H9 (cell line): ENCODE measurements around the gene MAN1A1. TPM values are rescaled to one million over a fixed set of nuclear protein-coding genes. Genes with fewer than 3 reads are reported as not detected.
"Not testable (repeated sequence)": the region's sequence is repeated elsewhere in the genome, so short reads cannot be mapped to it uniquely, and the experiment has no call there.

Experiments
- DNase-seq: peaks from one replicate; pipeline ENCODE4 v3.0.0-alpha.2; 2017
- H2AFZ ChIP-seq: one replicate; pipeline ENCODE4 v1.6.1; 2013; ENCODE audit warnings: mild to moderate bottlenecking, low read length, control low read depth, moderate library complexity
- H2AK5ac ChIP-seq: 2 replicates; pipeline ENCODE4 v1.6.1; 2013; ENCODE audit warnings: low read length, control low read depth, mixed read lengths; ENCODE audit not compliant: insufficient read length
- H2BK120ac ChIP-seq: one replicate; pipeline ENCODE4 v1.6.1; 2013; ENCODE audit warnings: low read depth, mild to moderate bottlenecking, low read length, control low read depth, inconsistent platforms; ENCODE audit not compliant: poor library complexity, severe bottlenecking
- H2BK12ac ChIP-seq: 2 replicates; pipeline ENCODE4 v1.6.1; 2013; ENCODE audit warnings: low read length, control low read depth, mixed read lengths, low read depth; ENCODE audit not compliant: insufficient read length
- H2BK15ac ChIP-seq: 2 replicates; pipeline ENCODE4 v1.6.1; 2013; ENCODE audit warnings: low read depth, low read length, control low read depth
- H2BK20ac ChIP-seq: one replicate; pipeline ENCODE4 v1.6.1; 2013; ENCODE audit warnings: low read depth, mild to moderate bottlenecking, low read length, control low read depth, inconsistent platforms; ENCODE audit not compliant: poor library complexity, severe bottlenecking
- H2BK5ac ChIP-seq: 2 replicates; pipeline ENCODE4 v1.6.1; 2013; ENCODE audit warnings: low read length, control low read depth, mixed read lengths; ENCODE audit not compliant: insufficient read length
- H3K14ac ChIP-seq: 2 replicates; pipeline ENCODE4 v1.6.1; 2013; ENCODE audit warnings: low read length, control low read depth; ENCODE audit not compliant: insufficient read depth
- H3K18ac ChIP-seq: 2 replicates; pipeline ENCODE4 v1.6.1; 2013; ENCODE audit warnings: low read depth, mild to moderate bottlenecking, mixed read lengths, low read length, control low read depth; ENCODE audit not compliant: insufficient read length
- H3K23ac ChIP-seq: 2 replicates; pipeline ENCODE4 v1.6.1; 2013; ENCODE audit warnings: low read length, control low read depth, mixed read lengths, low read depth; ENCODE audit not compliant: insufficient read length
- H3K23me2 ChIP-seq: 2 replicates; pipeline ENCODE4 v1.6.1; 2013; ENCODE audit warnings: low read depth, mild to moderate bottlenecking, mixed read lengths, low read length, control low read depth; ENCODE audit not compliant: insufficient read length, poor library complexity, severe bottlenecking
- H3K27ac ChIP-seq: 2 replicates; pipeline ENCODE4 v1.5.1; 2013; ENCODE audit warnings: low read length, control low read depth, mixed read lengths, low read depth; ENCODE audit not compliant: insufficient read length
- H3K27me3 ChIP-seq: 2 replicates; pipeline ENCODE4 v1.6.1; 2013; ENCODE audit warnings: low read length, control low read depth, inconsistent platforms; ENCODE audit not compliant: insufficient read depth
- H3K4ac ChIP-seq: 2 replicates; pipeline ENCODE4 v1.6.1; 2013; ENCODE audit warnings: low read depth, mild to moderate bottlenecking, control low read depth, inconsistent platforms, low read length, moderate library complexity
- H3K4me1 ChIP-seq: 2 replicates; pipeline ENCODE4 v1.6.1; 2013; ENCODE audit warnings: low read length, control low read depth, inconsistent platforms; ENCODE audit not compliant: insufficient read depth
- H3K4me2 ChIP-seq: 2 replicates; pipeline ENCODE4 v1.6.1; 2013; ENCODE audit warnings: low read length, control low read depth, mixed read lengths; ENCODE audit not compliant: insufficient read length, insufficient read depth
- H3K56ac ChIP-seq: 2 replicates; pipeline ENCODE4 v1.6.1; 2013; ENCODE audit warnings: low read depth, mild to moderate bottlenecking, mixed read lengths, low read length, control low read depth; ENCODE audit not compliant: insufficient read length
- H3K79me1 ChIP-seq: 2 replicates; pipeline ENCODE4 v1.6.1; 2013; ENCODE audit warnings: low read depth, mild to moderate bottlenecking, moderate library complexity, low read length, control low read depth, inconsistent platforms; ENCODE audit not compliant: insufficient read depth, poor library complexity, severe bottlenecking
- H3K79me2 ChIP-seq: 2 replicates; pipeline ENCODE4 v1.6.1; 2013; ENCODE audit warnings: low read length, control low read depth, inconsistent platforms; ENCODE audit not compliant: insufficient read depth
- H3K9ac ChIP-seq: 2 replicates; pipeline ENCODE4 v1.6.1; 2013; ENCODE audit warnings: low read length, control low read depth, mixed read lengths; ENCODE audit not compliant: insufficient read length; ENCODE audit errors: extremely low read depth
- H3K9me3 ChIP-seq: one replicate; pipeline ENCODE4 v1.6.1; 2013; ENCODE audit warnings: low read depth, low read length, inconsistent platforms; ENCODE audit not compliant: control insufficient read depth
- H3T11ph ChIP-seq: one replicate; pipeline ENCODE4 v1.6.1; 2013; ENCODE audit warnings: mild to moderate bottlenecking, low read length, control low read depth, inconsistent platforms
- H4K20me1 ChIP-seq: one replicate; pipeline ENCODE4 v1.6.1; 2013; ENCODE audit not compliant: control insufficient read depth, insufficient read length, insufficient read depth
- H4K5ac ChIP-seq: 2 replicates; pipeline ENCODE4 v1.6.1; 2013; ENCODE audit warnings: low read depth, mild to moderate bottlenecking, mixed read lengths, low read length, control low read depth; ENCODE audit not compliant: insufficient read length
- H4K8ac ChIP-seq: replicated peaks from 2 replicates; pipeline ENCODE4 v1.6.1; 2013; ENCODE audit warnings: low read length, control low read depth, mixed read lengths, low read depth; ENCODE audit not compliant: insufficient read length
- H4K91ac ChIP-seq: 2 replicates; pipeline ENCODE4 v1.6.1; 2013; ENCODE audit warnings: low read depth, mild to moderate bottlenecking, moderate library complexity, mixed read lengths, low read length, control low read depth; ENCODE audit not compliant: insufficient read length
- H3K27ac Mint-ChIP-seq, 3 experiments: 2 replicates in 2 of 3; 3 replicates in 1 of 3; pipeline ENCODE4 v1.8.0; 2020 to 2021; ENCODE audit warnings: mixed read lengths in 3 of 3, mild to moderate bottlenecking in 1 of 3, moderate library complexity in 1 of 3
- H3K27me3 Mint-ChIP-seq: 2 replicates; pipeline ENCODE4 v1.8.0; 2021; ENCODE audit warnings: low read depth, mild to moderate bottlenecking, moderate library complexity, mixed read lengths
- H3K36me3 Mint-ChIP-seq, 3 experiments: 2 replicates in 2 of 3; 3 replicates in 1 of 3; pipeline ENCODE4 v1.8.0; 2020 to 2021; ENCODE audit warnings: low read depth in 3 of 3, mixed read lengths in 3 of 3; ENCODE audit not compliant: insufficient read depth in 1 of 3
- H3K4me1 Mint-ChIP-seq, 2 experiments: 2 replicates each; pipeline ENCODE4 v1.8.0; 2020; ENCODE audit warnings: mixed read lengths in 2 of 2
- H3K4me3 Mint-ChIP-seq, 2 experiments: 2 replicates in 1 of 2; 3 replicates in 1 of 2; pipeline ENCODE4 v1.8.0; 2020 to 2021; ENCODE audit warnings: mild to moderate bottlenecking in 2 of 2, mixed read lengths in 2 of 2, moderate library complexity in 1 of 2
- H3K9me3 Mint-ChIP-seq, 2 experiments: 2 replicates in 1 of 2; 3 replicates in 1 of 2; pipeline ENCODE4 v1.8.0; 2020; ENCODE audit warnings: mild to moderate bottlenecking in 2 of 2, mixed read lengths in 2 of 2, moderate library complexity in 1 of 2
- CTCF ChIP-seq: fragments of 200-600 bp; sonication (generic); conservative IDR thresholded peaks from 3 replicates; pipeline ENCODE4 v1.8.0; 2021; ENCODE audit warnings: antibody characterized with exemption, mild to moderate bottlenecking
- WGBS: extraction: QIAGEN DNeasy Blood & Tissue Kit; methylation state at CpG from one replicate; pipeline ENCODE4 v1.1.7; 2013; ENCODE audit warnings: missing lambda C conversion rate, low lambda C conversion rate, mixed read lengths; ENCODE audit not compliant: insufficient read length; ENCODE audit errors: extremely low coverage; 5-methylcytosine and 5-hydroxymethylcytosine counted together
- total RNA-seq: library from RNA; stranded (reverse); gene quantifications from 2 replicates; pipeline ENCODE4 v1.2.1, GENCODE V29; 2021

Gene MAN1A1
- total RNA-seq, 1 experiment from 2014 or later, result 1.6 TPM

GRCh38 chr6:119294984-119295383 is 54.6 kb downstream of the MAN1A1 start:
- Histone ChIP-seq H3K56ac (no peak overlapping the region), H3K23me2 (no peaks in the 10 kb centered on the region), H2BK120ac (no peak overlapping the region), H3K9ac (no peak overlapping the region), H3K9me3 (no peaks in the 10 kb centered on the region), H3K79me2 (no peaks in the 10 kb centered on the region), H4K91ac (no peak overlapping the region), H3K4me1 (peaks cover 2% of the 10 kb centered on the region; the same call in 1 of the 2 replicates), H2BK5ac (no peak overlapping the region), H3K14ac (no peak overlapping the region), H3K4ac (no peak overlapping the region), H3K79me1 (no peaks in the 10 kb centered on the region), H3K27ac (no peak overlapping the region), H3T11ph (no peak overlapping the region), H4K20me1 (no peaks in the 10 kb centered on the region), H2AFZ (no peak overlapping the region), H4K8ac (no peak overlapping the region), H2BK15ac (no peak overlapping the region), H3K4me2 (no peak overlapping the region), H2AK5ac (no peak overlapping the region), H2BK20ac (no peak overlapping the region), H4K5ac (no peak overlapping the region), H3K18ac (no peak overlapping the region), H3K23ac (no peak overlapping the region), H3K27me3 (no peaks in the 10 kb centered on the region), H2BK12ac (no peak overlapping the region)
- Mint-ChIP-seq H3K4me3 (no peak overlapping the region), H3K27me3 (no peaks in the 10 kb centered on the region), H3K4me1 (peaks cover 19 to 21% of the 10 kb centered on the region in 2 experiments), H3K36me3 (no peaks in the 10 kb centered on the region), H3K27ac (no peak overlapping the region), H3K9me3 (no peaks in the 10 kb centered on the region)
- no peak for TF ChIP-seq CTCF
- DNase-seq, result no peak
- WGBS, result no CpG with 5 or more reads among the region's 4 CpGs

GRCh38 chr6:119291060-119291459 is 58.5 kb downstream of the MAN1A1 start:
- not testable (repeated sequence) for H2BK120ac ChIP-seq, H3K18ac ChIP-seq, H3K4me1 ChIP-seq, H3K4me3 Mint-ChIP-seq, H3K23ac ChIP-seq, H3K9ac ChIP-seq, H3K4me2 ChIP-seq, H3K79me2 ChIP-seq, DNase-seq, H4K91ac ChIP-seq, H3K27ac Mint-ChIP-seq, H3K4ac ChIP-seq, H3K9me3 Mint-ChIP-seq, H4K8ac ChIP-seq, H3K27me3 ChIP-seq, H2BK20ac ChIP-seq, H3K56ac ChIP-seq, H2AFZ ChIP-seq, H3T11ph ChIP-seq, H3K27ac ChIP-seq, H3K14ac ChIP-seq, H4K5ac ChIP-seq, H3K36me3 Mint-ChIP-seq, H2BK12ac ChIP-seq, H2BK5ac ChIP-seq, H3K9me3 ChIP-seq, H3K79me1 ChIP-seq, H3K23me2 ChIP-seq, H2BK15ac ChIP-seq, H3K27me3 Mint-ChIP-seq, H4K20me1 ChIP-seq, H2AK5ac ChIP-seq
- peaks cover 8 to 11% of the 10 kb centered on the region in 2 experiments for H3K4me1 Mint-ChIP-seq
- no CpG with 5 or more reads among the region's 3 CpGs for WGBS
